ENCODE measurements around the gene ART5.
A peak's percentile ranks its signal among the peaks of the same experiment; 100 is the strongest.
"Not testable (repeated sequence)": the region's sequence is repeated elsewhere in the genome, so short reads cannot be mapped to it uniquely, and the experiment has no call there.

ART5 gene

DNA sequence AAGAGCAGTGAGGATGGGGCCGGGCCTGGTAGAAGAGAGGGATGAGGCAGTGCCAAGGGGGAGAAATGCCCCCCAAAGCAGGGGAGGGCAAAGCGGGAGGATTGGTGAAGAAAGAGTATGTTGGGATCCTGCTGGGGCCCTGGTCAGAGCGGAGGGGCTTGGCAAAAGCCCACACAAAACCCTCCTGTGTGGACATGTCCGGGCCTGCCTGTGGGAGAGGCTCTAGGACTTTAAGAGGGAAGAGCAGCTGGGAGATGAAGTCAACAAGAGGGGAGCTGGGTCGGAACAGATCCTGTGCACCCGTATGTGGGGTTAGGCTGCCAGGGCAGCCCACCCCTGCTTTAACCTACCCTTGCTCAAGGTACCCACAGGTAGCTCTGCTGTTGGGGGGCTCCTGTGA is 25.8 kb downstream of the ART5 start:
- DNase-seq = no peak

DNA sequence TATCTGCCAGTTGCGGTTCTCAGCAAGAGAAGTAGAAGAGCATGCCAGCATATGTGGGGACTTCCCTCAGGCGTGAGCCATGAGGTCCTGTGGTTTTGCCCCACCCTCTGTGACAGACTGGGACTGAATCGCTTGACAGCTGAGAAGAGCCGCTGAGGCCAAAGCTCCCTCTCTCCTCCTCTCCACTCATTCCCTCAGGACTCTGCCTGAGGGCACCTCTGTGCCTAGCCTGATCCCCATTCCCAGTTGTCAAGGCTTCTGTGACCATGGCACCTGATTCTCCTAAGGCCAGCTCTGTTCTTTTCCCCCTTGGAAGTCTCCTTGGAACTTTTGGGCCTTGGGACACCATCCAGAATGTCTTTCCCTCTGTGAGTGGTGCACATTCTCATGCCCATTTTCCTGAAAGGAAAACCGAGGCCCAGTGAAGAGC is 27.0 kb downstream of the ART5 start:
- peak; percentile 20 for DNase-seq

DNA sequence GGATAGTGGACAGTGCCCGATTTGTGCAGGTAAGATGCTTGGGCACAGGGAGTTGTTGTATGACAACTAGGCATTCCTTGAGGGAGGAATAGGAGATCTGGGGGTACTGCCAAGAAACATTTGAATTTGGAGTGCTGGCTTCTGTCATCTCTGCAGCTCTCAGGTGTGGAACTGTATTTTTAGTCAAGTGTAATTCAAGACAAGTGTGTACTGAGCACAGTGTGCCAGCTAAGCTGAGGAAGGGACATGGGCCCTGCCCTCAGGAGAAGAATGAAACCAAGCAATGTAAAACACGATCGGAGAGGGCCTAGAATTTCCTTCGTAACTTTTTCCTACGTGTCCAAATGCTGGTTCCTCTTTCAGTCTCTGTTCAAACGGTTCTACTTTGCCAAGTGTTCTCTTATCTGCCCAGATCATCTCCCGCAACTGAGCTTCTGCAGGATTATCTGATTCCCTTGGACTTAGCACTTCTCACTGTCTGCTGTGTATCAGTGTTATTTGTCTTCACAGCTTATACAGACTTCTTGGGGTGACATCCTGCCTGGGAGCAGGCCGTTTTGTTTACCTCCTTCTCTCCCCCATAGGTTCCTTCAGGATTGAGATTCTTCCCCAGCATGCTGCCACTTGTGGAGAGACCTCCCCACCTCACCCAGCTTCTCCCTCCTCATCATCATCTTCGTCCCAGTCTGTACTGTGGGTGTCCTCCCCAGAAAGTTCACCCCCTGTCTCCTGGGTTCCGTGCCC is 27.6 kb downstream of the ART5 start:
- no peak for DNase-seq

DNA sequence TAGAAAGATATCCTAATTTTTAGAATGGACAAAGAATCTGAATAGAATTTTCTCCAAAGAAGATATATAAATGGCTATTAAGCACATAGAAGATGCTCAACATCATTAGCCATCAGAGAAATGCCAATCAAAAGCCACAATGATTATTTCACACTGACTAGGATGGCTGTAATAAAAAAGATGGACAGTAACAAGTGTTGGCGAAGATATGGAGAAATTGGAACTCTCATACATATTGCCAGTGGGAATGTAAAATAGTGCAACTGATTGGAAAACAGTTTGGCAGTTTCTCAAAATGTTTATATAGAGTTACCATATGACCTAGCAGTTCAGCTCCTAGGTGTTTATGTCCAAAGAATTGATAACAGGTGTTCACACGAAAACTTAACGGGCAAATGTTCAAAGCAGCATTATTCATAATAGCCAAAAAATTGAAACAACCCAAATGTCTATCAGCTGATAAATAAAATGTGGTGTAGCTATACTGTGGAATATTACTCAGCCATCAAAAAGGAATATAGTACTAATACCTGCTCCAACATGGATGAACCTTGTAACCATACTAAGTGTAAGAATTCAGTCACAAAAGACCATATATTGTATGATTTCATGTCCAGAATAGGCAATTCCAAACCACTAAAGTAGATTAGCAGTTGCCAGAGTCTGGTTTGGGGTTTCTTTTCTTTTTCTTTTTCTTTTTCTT is 29.7 kb downstream of the ART5 start:
- DNase-seq = no peak

DNA sequence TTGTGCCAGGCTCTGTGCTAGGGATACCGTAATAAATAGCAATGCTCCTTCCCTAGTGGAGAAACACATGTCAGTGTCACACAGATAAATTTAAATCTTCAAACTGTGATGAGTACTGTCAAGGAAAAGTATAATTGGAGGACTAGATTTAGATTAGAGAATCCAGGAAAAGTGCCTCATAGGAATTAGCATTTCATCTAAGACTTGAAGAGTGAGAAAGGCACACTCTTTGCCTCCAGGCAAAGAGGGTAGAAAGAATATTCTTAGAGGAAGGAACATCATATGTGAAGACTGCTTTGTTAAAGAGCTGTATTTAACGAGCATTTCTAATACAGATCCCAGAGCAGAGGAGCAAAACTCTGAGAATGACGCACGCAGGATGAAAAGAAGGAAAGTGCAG is 30.9 kb downstream of the ART5 start:
- DNase-seq = no peak

DNA sequence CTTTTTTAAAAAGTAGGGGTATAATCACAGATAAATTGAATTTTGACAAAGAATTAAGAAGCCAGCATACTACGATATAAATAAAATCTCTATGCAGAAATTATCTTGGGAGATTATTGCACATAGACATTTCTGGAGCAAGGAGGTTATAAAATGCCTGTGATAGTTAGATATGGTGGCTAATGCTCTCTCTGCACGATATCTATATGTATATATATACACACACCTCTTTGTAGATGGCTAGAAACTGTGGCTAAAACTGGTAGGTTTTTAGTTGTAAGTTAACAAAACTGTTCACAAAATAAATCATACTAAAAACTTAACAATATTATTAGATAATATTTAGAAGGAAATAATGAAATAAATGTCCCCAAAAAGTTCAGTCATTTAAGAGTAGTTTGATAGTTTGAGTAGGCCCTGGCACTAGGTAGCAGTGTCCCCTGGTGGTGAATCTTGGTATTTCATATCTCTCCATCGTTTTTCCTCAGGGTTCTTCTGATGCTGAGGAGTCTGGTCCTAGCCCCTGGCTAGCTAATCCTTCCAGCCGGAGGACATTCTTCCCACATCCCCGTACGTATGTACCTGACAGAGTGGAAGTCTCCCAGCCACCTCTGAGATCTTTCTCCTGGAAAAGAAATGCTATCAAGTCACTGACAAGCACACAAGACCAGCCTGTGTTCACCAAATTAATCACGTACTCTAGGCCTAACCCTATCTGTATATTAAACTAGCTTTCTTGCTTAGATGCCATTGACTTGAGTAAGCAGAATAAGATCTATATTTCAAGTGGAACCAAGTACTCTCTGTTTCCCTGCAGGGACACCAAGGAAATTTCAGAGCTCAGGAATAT is 32.2 kb downstream of the ART5 start:
- DNase-seq = peak; percentile 15

DNA sequence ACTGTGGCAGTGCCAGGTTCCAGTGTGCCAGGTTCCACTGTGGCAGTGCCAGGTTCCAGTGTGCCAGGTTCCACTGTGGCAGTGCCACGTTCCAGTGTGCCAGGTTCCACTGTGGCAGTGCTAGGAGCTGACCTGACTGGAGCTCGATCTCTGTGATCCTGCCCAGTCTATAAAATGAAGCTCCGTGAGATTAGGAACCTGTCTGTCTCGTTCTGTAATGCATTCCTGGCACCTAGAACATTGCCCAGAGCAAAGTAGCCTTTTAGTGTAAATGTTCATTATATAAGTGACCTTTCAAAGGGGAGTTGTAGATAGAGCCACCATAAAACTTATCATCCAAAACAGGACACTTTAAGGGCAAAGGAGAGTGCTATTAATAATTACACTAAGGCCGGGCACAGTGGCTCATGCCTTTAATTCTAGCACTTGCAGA is 36.0 kb downstream of the ART5 start:
- DNase-seq = no peak

DNA sequence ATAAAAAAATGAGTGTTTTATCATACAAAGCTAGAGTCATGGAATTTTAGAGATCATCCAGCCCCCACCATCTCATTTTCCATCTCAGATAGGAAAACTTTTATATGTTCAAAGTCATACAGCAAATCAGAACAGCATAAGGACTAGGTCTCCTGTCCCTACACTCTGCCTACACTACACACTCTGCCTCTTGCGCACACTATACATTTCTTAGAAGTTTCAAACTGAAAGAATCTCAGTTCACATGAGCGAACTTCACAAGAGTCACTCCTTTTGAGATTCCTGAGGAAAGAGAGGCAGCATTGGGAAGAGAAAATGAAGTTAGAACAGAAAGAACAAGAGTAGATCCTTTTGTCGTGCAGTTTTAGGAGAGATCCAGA is 36.5 kb downstream of the ART5 start:
- no peak for DNase-seq

DNA sequence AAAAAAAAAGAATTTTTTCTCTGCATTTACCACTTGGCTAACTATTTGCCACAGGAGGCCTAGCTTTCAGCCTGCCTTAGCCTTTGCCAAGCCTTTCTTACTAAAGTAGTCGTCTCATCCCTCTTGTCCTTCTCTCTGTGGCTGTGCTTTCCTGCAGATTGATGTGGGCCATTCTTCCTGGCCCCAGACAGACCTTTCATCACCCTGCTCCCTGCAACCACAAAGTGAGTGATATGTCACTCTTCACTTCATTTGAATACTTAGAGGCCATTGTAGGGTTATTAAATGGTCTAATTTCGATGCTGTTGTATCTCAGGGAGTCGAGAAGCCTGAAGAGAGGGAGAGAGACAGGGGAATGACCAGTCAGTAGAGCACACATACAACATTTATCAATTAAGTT is 37.6 kb downstream of the ART5 start:
- no peak for DNase-seq

DNA sequence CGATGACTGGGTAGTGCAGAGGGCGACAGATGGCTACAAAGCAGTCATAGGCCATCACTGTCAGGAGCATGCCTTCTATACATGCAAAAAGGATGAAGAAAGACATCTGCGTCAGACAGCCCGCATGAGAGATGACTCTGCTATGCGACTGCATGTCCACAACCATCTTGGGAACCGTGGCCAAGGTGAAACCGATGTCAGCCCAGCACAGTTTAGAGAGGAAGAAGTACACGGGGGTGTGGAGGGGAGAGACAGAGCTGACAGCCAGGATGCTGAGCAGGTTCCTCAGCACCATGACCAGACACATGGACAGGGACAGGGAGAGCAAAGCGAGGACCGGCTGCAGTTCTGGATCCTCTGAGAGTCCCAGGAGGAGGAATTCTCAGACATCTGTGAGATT is 41.6 kb downstream of the ART5 start:
- not testable (repeated sequence) for DNase-seq

DNA sequence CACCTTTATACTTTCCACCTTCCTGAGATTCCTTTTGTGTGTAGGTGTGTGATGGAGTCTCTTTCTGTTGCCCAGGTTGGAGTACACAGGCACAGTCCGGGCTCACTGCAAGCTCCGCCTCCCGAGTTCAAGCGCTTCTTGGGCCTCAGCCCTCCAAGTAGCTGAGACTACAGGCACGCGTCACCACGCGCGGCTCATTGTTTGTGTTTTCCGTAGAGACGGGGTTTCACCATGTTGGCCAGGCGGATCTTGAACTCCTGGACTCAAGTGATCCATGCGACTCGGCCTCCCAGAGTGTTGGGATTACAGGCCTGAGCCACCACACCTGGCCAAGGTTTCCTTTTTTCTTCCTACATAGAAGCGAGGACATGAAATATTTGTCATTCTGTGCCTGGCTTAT is 44.0 kb downstream of the ART5 start:
- DNase-seq = not testable (repeated sequence)

DNA sequence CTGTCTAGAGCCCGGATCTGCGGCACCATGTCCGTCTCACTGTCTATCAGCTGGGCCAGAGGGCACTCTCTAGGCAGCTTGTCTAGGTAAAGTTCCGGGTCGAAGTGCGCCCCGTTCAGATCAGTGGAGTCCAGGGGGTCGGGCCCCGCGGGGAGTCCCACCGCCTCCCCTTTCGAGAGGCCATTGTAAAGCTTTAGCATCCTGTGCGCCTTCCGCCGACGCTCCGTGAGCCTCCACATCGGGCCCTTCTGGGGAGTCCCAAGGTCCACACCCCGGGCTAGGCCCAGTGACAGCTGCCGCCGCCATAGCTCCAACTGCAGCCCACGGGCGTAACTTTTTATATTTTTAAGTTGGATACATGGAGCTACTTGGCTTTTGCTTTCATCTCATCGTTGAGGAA is 50.5 kb downstream of the ART5 start:
- DNase-seq = not testable (repeated sequence)

DNA sequence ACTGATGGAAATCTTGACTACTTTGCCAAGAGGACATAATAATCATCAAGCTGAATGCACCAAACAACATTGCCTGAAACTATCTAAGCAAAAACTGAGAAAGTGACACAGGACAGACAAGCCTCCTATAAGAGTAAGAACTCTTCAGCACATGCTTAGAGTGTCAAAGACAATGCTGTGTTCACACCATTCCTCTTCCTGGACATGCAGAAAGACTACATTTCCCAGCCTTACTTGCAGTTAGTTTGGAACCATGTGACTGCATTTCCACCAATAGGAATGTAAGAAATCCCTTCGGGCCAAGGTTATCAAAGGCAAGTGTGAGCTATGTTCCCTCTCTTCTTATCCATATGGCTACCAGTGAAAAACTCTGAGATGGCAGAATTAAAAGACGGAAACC is 51.6 kb downstream of the ART5 start:
- not testable (repeated sequence) for DNase-seq

DNA sequence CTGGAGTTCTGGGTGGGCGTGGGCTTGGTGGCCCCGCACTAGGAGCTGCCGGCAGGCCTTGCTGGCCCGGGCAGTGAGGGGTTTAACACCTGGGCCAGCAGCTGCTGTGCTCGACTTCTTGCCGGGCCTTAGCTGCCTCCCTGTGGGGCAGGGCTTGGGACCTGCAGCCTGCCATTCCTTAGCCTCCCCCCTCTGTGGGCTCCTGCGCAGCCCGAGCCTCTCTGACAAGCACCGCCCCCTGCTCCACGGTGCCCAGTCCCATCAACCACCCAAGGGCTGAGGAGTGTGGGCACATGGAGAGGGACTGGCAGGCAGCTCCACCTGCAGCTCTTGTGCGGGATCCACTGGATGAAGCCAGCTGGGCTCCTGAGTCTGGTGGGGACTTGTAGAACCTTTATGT is 53.0 kb downstream of the ART5 start:
- DNase-seq = not testable (repeated sequence)
